NCI-H1436 treated with DMSO at 0.1 percent for 48 hours (cell line): Measurements from ENCODE around the gene ARMCX2.
"Not testable (repeated sequence)": the region's sequence is repeated elsewhere in the genome, so short reads cannot be mapped to it uniquely, and the experiment has no call there.

Experiments used
- DNase-seq: peaks from one replicate; lab custom pipeline; 2025; lab: John Stamatoyannopoulos, UW

ARMCX2 gene

DNA sequence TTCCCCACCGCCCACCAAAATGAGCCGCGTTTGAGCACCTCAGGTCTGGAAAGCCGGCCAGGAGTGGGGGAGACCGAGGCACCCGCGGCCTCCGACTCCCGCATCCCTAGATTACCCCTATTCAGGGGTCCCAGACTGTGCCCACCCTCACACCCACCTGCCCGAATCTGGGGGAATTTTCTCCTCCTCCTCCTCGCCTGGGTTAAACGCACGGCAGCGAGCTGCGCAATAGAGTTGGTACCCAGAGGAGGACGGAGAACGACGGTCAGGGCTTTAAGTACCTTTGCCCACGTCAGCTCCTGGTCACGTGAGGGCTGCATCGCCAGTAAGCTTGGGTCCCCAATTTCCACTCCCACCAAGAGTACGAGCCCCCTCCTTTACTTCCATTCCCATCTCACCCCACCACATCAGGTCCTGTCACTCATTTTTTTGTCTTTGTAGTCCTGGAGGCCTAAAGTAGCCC, at the start of gene ARMCX2:
Gene ARMCX2 (minus strand): TSS at position 250 of the 463 bp plus-strand sequence. CDS start 2,262 bp downstream, outside the sequence.
- peak; percentile 2 for DNase-seq

- DNase-seq = no peak
These were observed 49.7 kb upstream of the ARMCX2 start for GRCh38 chrX:101709384-101709783.

DNA sequence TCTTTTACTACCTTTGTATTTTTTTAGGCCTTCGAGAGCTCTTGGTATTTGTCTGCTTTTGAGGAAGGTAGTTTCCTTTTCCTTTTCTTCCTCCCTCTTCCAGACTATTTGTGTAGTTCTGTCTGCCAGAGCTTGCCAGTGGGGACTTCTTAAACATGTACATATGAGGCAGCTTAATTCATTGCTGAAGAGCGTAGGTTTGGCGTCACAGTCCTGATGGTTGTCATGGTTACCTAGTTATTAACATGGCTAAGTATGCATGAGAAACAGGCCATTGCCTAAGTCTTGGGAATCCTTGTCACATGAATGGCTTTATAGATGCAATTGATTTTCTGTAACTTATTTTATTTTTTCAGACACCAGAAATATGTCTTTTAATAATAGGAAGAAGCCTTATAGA, 48.5 kb upstream of the ARMCX2 start:
- DNase-seq = no peak

GRCh38 chrX:101693476-101693875, 33.8 kb upstream of the ARMCX2 start:
- DNase-seq = no peak

GRCh38 chrX:101691835-101692234, 32.2 kb upstream of the ARMCX2 start:
- no peak for DNase-seq

DNA sequence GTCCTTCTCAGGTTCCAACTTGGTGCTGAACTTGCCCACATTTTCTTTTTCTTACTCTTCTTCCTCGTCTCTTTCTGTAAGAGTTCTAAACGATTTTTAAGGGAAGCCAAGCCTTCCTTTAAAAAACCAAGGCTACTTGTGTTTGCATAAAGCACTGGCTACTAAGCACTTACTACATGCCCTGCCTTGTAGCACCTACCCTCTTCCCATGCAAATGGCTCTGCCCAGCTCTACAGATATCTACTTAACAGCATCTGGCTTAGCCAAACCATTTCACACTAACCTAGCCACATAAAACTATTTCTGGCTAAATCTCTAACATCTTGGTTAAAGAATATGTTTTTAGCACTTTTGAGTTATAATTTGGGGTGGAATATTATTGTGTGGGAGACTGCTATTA, 26.9 kb upstream of the ARMCX2 start:
- no peak for DNase-seq

DNA sequence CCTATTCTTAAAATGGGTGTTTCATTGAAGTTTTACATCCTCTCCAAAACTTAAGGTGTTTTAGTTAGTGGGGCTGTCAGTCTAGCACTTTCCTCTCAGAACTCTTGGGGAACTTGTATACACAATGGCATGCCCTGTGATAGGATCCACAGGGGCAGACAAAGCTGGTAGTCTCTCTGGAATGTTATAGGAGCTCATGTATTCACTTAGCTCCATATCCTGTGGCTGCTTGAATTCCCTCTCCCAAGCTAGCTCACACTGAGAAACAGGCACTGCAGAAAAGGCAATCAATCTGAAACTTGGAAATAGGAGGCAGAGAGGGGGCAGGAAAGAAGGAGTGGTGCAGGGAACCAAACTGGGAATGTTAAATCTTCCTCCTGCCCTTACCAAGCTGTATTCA, 26.3 kb upstream of the ARMCX2 start:
- no peak for DNase-seq

DNA sequence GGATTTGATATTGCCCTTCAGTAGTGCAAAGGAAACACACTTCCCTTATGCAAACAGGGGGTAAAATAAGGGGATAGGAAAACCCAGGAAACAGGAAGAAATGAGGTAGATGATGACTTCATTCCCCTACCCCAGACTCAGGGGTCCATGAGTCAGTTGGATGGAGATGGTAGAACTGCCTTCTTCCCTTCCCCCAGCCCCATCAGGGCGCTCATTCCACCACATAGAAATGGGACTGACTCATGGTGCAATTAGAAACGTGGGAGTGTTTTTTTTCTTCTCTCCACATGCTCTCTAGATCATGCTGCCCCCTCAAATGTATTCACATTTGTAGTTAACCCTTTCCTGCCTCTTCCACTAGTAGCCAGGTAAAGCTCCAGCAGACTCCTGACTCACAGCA, 23.1 kb upstream of the ARMCX2 start:
- DNase-seq = no peak

- DNase-seq = no peak
These were observed 17.4 kb upstream of the ARMCX2 start for GRCh38 chrX:101677028-101677427.

DNA sequence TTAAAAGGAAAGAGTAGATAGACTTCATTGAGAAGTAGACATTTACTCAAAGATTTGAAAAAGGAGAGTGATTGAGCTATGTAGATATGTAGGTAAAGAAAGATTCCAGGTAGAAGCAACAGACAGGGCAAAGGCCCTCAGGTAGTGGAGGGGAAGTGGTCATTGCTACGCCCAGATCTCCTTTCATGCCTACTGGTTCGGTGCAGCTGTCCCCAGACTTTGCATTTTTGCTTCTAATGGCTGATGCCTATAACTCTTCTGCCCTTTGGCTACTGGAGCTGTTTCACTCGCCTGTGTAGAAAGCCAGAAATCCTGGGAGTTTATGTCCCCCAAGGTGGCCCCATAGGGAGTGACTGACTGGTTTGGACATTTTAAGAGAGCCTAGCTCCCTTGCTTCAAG, 16.9 kb upstream of the ARMCX2 start:
- no peak for DNase-seq

DNA sequence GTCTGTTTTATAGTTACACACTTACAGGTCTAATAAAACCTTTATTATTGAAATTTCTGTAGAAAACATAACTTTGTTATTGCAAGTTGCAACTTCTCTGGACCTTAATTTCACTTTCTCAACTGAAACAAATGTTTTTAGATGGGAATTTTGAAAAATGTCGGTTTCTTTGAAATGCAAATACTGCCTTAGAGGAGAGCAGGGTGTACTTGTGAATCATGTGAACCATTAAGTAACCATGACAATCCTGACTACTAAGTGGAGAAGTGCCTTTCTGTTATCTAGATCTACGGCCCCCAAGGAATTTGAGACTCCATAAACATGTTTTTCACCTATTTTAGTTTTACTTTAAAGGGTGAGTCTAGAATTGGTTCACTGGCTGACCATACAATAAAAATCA, 8.5 kb upstream of the ARMCX2 start:
- DNase-seq = no peak

DNA sequence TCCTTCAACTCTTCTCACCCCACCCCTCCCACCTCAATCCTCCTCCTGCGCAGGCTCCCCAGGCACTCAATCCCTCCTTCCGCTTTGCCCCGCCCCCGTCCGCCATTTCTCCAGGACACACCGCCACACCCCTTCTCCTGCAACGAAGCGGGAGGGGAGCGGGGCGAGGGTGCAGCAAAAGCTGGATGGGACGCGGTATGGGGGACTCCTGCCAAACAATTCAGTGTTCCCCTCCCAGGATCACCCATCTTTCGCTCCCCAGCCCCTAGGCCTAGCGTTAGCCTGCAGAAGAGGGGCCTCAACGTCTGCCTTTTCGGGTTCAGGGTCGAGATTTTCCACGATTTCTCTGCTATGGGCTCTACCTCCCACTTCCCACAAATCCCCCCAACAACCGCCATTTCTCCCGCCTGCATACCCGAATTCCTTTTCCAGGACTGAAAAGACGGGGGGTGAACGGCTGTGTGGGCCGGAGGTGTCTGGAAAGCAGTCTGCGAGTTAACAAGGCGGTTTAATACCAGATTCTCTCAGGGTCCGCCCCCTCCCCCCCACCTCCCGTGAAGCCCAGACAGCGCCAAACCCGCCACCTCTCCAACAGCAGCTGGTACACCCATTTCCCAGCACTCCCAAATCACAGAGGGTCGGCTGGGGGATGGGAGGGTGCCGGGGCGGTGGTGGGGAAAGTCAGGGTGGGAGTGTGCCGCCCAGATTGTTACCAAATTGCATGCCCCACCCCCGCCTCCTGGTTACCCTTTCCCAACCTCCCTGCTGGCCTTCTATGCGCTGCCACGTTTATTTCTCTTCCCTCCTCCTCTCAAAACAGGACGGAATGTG, 774 bp downstream of the ARMCX2 start:
- DNase-seq = no peak

GRCh38 chrX:101657495-101657894, 2.2 kb downstream of the ARMCX2 start:
- DNase-seq = no peak

GRCh38 chrX:101656817-101657216, 2.8 kb downstream of the ARMCX2 start:
- DNase-seq = no peak

DNA sequence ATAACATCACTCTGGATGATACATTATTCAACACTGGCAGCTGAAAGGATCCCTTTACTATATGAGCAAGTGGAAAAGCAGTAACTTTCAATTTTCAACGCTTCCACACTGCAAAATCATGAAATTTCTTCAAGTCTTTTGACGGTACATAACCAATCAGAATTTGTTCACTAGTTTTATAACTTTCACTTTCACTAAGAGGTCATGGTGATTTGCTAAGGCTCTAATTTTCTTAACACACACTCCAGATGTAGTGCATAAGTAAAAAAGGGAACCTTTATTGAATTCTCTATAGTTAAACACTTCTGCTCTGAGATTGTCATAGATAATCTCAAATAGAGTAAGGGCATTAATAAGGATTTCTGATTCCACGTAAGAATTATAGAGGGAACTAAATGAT, 4.1 kb downstream of the ARMCX2 start:
- DNase-seq = no peak

DNA sequence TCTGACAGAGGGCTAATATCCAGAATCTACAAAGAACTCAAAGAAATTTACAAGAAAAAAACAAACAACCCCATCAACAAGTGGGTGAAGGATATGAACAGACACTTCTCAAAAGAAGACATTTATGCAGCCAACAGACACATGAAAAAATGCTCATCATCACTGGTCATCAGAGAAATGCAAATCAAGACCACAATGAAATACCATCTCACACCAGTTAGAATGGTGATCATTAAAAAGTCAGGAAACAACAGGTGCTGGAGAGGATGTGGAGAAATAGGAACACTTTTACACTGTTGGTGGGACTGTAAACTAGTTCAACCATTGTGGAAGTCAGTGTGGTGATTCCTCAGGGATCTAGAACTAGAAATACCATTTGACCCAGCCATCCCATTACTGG, 11.9 kb downstream of the ARMCX2 start:
- DNase-seq = not testable (repeated sequence)

DNA sequence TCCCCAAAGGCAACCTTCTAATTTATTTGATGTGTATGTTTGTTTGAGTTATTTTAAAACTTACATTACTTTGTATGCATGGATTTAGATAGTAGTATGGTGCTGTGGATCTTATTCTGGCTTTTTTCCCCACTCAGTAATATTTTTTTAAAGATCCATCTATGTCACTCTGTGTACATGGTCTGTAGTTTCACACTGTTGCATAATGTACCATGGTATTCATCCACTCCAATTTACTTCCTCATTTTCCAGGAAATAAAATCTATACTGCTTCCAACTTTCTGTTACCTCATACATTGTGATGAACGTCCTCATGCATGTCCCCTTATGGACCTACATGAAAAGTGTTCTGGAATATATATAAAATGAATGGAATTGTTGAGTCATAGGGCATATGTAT, 17.6 kb downstream of the ARMCX2 start:
- DNase-seq = no peak

DNA sequence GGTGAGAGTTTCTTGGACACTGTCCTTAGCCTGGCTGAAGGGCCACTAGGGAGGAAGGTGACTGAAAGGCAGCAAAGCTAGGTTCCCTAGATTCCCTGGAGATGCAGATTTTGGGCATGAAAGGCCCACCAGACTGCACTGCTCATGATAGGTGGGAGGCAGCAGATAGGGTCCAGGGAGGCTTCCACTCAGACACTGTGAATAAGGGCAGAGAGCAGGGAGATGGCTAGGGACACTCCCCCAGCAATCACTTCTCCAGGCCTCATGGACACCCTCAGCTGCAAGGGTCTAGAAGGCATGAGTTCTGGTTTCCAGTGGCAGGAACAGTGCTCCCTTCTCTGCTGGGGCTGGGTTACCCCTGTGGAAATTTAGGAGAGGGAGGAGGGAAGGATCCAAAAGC, 20.1 kb downstream of the ARMCX2 start:
- DNase-seq = no peak

DNA sequence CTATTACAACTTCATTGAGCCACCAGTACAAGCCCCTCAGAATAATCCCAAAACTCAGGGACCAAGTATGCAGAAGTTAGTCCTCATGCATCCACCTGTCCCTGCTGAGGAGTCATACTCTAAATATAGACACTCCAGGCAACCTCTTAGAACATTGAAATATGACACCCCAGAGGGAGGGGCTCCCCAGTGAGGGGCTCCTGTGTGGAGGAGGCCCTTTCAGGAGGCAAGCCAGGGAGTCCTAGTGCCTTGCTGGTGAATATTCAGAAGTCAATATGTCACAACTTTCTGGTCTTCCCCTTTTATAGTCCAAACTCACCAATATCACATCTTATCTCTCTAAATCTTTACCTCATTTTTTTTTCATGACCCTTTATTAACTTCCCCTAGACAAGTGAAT, 40.3 kb downstream of the ARMCX2 start:
- peak; percentile 73 for DNase-seq

GRCh38 chrX:101617211-101618191, 42.1 kb downstream of the ARMCX2 start, which contains the start of gene ARMCX6:
Gene ARMCX6, minus strand, starts transcription at chrX:101618000. Its CDS starts 1,380 bp downstream, at chrX:101616620.
- DNase-seq = peak; percentile 35

DNA sequence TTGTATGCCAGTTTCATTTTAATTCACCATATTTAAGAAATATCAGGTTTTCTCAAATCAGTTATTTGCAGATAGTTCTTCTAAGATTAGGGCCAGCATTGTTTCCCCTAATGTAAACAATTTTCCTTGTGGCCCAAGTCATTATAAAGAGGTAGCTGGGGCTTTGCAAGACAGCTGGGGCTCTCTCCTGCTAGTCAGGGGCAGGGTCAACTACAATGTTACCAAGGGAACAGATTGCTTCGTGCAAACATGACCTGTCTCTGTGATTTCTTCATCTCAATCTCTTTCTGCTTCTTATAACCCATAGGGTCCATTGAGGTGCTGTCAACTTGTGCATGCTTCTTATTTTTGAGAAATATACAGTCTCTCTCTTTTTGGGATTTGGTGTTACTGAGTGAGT, 53.9 kb downstream of the ARMCX2 start:
- no peak for DNase-seq
